OCI-LY1 (cell line): Measurements from ENCODE around the gene AHSA1.

Experiments used
- H2AFZ ChIP-seq: fragments of 200-600 bp; sonication (generic), shearing (Covaris generic); 2 replicates; pipeline ENCODE4 v1.6.0; 2014; ENCODE audit warnings: antibody characterized with exemption, mild to moderate bottlenecking, low read length
- H3F3A ChIP-seq: fragments of 200-600 bp; sonication (generic), shearing (Covaris generic); 2 replicates; pipeline ENCODE4 v1.6.0; 2014; ENCODE audit warnings: mild to moderate bottlenecking, antibody characterized with exemption, low read length, moderate library complexity; ENCODE audit not compliant: insufficient read depth
- H3K27ac ChIP-seq: fragments of 200-600 bp; sonication (generic); 2 replicates; pipeline ENCODE4 v1.5.1; 2014; ENCODE audit warnings: low read length, mixed run types, mild to moderate bottlenecking, low read depth; ENCODE audit not compliant: poor library complexity, severe bottlenecking
- H3K27me3 ChIP-seq: fragments of 200-600 bp; sonication (generic); 2 replicates; pipeline ENCODE4 v1.6.0; 2014; ENCODE audit warnings: antibody characterized with exemption, mild to moderate bottlenecking, low read length, moderate library complexity; ENCODE audit not compliant: insufficient read depth
- H3K36me3 ChIP-seq: fragments of 200-600 bp; sonication (generic); 2 replicates; pipeline ENCODE4 v1.6.1; 2014; ENCODE audit warnings: mild to moderate bottlenecking, antibody characterized with exemption, low read length, moderate library complexity, mixed read lengths; ENCODE audit not compliant: insufficient read depth
- H3K4me1 ChIP-seq: fragments of 200-600 bp; sonication (generic); 2 replicates; pipeline ENCODE4 v1.5.1; 2014; ENCODE audit warnings: mild to moderate bottlenecking, low read length, moderate library complexity; ENCODE audit not compliant: insufficient read depth, severe bottlenecking
- H3K4me2 ChIP-seq: fragments of 200-600 bp; sonication (generic), shearing (Covaris generic); 2 replicates; pipeline ENCODE4 v1.6.1; 2014; ENCODE audit warnings: low read length
- H3K4me3 ChIP-seq: fragments of 200-600 bp; sonication (generic); 2 replicates; pipeline ENCODE4 v1.5.1; 2014; ENCODE audit warnings: low read length, low read depth, mild to moderate bottlenecking, mixed read lengths; ENCODE audit not compliant: poor library complexity, severe bottlenecking
- H3K79me2 ChIP-seq: fragments of 200-600 bp; shearing (Covaris generic); 2 replicates; pipeline ENCODE4 v1.6.1; 2016; ENCODE audit warnings: mixed run types, low read length, mixed read lengths; ENCODE audit not compliant: insufficient read depth
- H3K9ac ChIP-seq: fragments of 200-600 bp; sonication (generic), shearing (Covaris generic); 2 replicates; pipeline ENCODE4 v1.6.1; 2014; ENCODE audit warnings: mild to moderate bottlenecking, low read length, mixed read lengths
- H3K9me2 ChIP-seq: fragments of 200-600 bp; sonication (generic), shearing (Covaris generic); 2 replicates; pipeline ENCODE4 v1.6.1; 2014; ENCODE audit warnings: low read depth, mild to moderate bottlenecking, low read length, mixed read lengths
- H3K9me3 ChIP-seq: fragments of 200-600 bp; shearing (Covaris generic); 2 replicates; pipeline ENCODE4 v1.6.1; 2014; ENCODE audit warnings: low read length, mixed read lengths
- H4K20me1 ChIP-seq: fragments of 200-600 bp; sonication (generic), shearing (Covaris generic); 2 replicates; pipeline ENCODE4 v1.6.0; 2016; ENCODE audit warnings: mild to moderate bottlenecking, low read length; ENCODE audit not compliant: insufficient read depth
- CTCF ChIP-seq: fragments of 200-600 bp; sonication (generic), shearing (Covaris generic); IDR thresholded peaks from 2 replicates; pipeline ENCODE4 v1.5.1; 2017; ENCODE audit warnings: mild to moderate bottlenecking, antibody characterized with exemption, low read length, moderate library complexity, mixed read lengths
- EZH2 ChIP-seq: fragments of 200-600 bp; sonication (generic), shearing (Covaris generic); IDR thresholded peaks from 2 replicates; pipeline ENCODE4 v1.8.0; 2017; ENCODE audit warnings: borderline replicate concordance, mixed run types, mild to moderate bottlenecking, antibody characterized with exemption, low read length, moderate library complexity, mixed read lengths

The AHSA1 gene

DNA sequence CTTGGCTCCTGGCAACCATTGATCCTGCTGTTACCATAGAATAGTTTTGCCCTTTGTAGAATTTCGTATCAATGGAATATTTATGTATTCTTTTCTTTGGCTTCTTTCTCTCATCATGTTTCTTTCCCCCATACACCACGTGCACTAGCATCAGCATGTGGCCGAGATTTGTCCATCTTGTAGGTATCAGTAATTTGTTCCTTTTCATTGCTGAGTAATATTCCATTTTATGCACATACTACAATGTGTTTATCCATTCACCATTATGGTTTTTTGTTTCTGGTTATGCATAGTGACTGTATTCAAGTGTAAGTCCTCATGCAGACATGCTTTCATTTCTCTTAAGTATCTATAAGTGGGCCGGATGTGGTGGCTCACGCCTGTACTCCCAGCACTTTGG, 45.2 kb downstream of the AHSA1 start:
- H4K20me1 ChIP-seq: no peaks in the 10 kb centered on the region
- H3K9ac ChIP-seq: no peak overlapping the region
- no peaks in the 10 kb centered on the region for H3F3A ChIP-seq
- no peaks in the 10 kb centered on the region for H3K27me3 ChIP-seq
- no peaks in the 10 kb centered on the region for H3K9me3 ChIP-seq
- peaks cover 11% of the 10 kb centered on the region; the same call in 1 of the 2 replicates for H3K36me3 ChIP-seq
- H3K4me1 ChIP-seq: peaks cover 16% of the 10 kb centered on the region
- H3K4me2 ChIP-seq: no peak overlapping the region
- no peak overlapping the region for H3K4me3 ChIP-seq
- TF ChIP-seq EZH2 (no peak), CTCF (no peak)
- H3K9me2 ChIP-seq: no peaks in the 10 kb centered on the region
- no peaks in the 10 kb centered on the region for H3K79me2 ChIP-seq
- H2AFZ ChIP-seq: no peak overlapping the region
- H3K27ac ChIP-seq: no peak overlapping the region

- no peaks in the 10 kb centered on the region for H3K79me2 ChIP-seq
- TF ChIP-seq CTCF (no peak), EZH2 (no peak)
- peaks cover 29% of the 10 kb centered on the region; the same call in 1 of the 2 replicates for H3K36me3 ChIP-seq
- H3K4me1 ChIP-seq: no peaks in the 10 kb centered on the region
- H3K9me2 ChIP-seq: no peaks in the 10 kb centered on the region
- no peak overlapping the region for H3K4me3 ChIP-seq
- H3K9ac ChIP-seq: no peak overlapping the region
- H3F3A ChIP-seq: no peaks in the 10 kb centered on the region
- H2AFZ ChIP-seq: no peak overlapping the region
- H3K27me3 ChIP-seq: no peaks in the 10 kb centered on the region
- H3K4me2 ChIP-seq: no peak overlapping the region
- no peak overlapping the region for H3K27ac ChIP-seq
- no peaks in the 10 kb centered on the region for H3K9me3 ChIP-seq
- H4K20me1 ChIP-seq: no peaks in the 10 kb centered on the region
Observed at GRCh38 chr14:77505031-77505430, 47.1 kb downstream of the AHSA1 start.

- Histone ChIP-seq H2AFZ (no peak overlapping the region), H3K36me3 (peaks cover 51% of the 10 kb centered on the region), H3K4me3 (no peak overlapping the region), H3K4me1 (no peaks in the 10 kb centered on the region), H3K79me2 (no peaks in the 10 kb centered on the region), H3F3A (no peaks in the 10 kb centered on the region), H3K4me2 (no peak overlapping the region), H4K20me1 (no peaks in the 10 kb centered on the region), H3K27ac (no peak overlapping the region), H3K27me3 (no peaks in the 10 kb centered on the region), H3K9me3 (no peaks in the 10 kb centered on the region), H3K9ac (no peak overlapping the region), H3K9me2 (no peaks in the 10 kb centered on the region)
- no peak for TF ChIP-seq CTCF
- no peak for TF ChIP-seq EZH2
Observed at GRCh38 chr14:77507762-77508161, 49.9 kb downstream of the AHSA1 start.
